SK-N-SH treated with all-trans-retinoic acid at 6 μM for 48 hours (cell line): Measurements from ENCODE around the gene ZNF764.

Source experiments
- ARNTL ChIP-seq: fragments of 450-650 bp; formaldehyde crosslinking; IDR thresholded peaks from 2 replicates; pipeline ENCODE4 v1.5.0; 2020; ENCODE audit warnings: low read depth, mild to moderate bottlenecking, moderate library complexity, borderline replicate concordance
- BACH2 ChIP-seq: fragments of 250-450 bp; sonication (Bioruptor Pico); IDR thresholded peaks from 2 replicates; pipeline ENCODE4 v1.9.0; 2021; ENCODE audit warnings: mild to moderate bottlenecking, borderline replicate concordance
- ESRRG ChIP-seq: fragments of 250-450 bp; sonication (Bioruptor Pico); IDR thresholded peaks from 2 replicates; pipeline ENCODE4 v1.6.1; 2021; ENCODE audit warnings: mild to moderate bottlenecking
- GLIS3 ChIP-seq: fragments of 250-450 bp; sonication (Bioruptor Pico); IDR thresholded peaks from 2 replicates; pipeline ENCODE4 v1.5.0; 2020; ENCODE audit warnings: mild to moderate bottlenecking, moderate library complexity
- ISL1 ChIP-seq: fragments of 250-450 bp; sonication (Bioruptor Pico); IDR thresholded peaks from 2 replicates; pipeline ENCODE4 v2.1.2; 2022; ENCODE audit warnings: mild to moderate bottlenecking, moderate library complexity
- TCF4 ChIP-seq: fragments of 250-450 bp; sonication (Bioruptor Pico); IDR thresholded peaks from 2 replicates; pipeline ENCODE4 v1.8.0; 2021; ENCODE audit warnings: mild to moderate bottlenecking, moderate library complexity, borderline replicate concordance
- ZFP3 ChIP-seq: fragments of 250-450 bp; sonication (Bioruptor Pico); IDR thresholded peaks from 2 replicates; pipeline ENCODE4 v1.5.0; 2020; ENCODE audit warnings: mild to moderate bottlenecking, moderate library complexity
- ZFP30 ChIP-seq: fragments of 450-650 bp; formaldehyde crosslinking; IDR thresholded peaks from 2 replicates; pipeline ENCODE4 v1.5.0; 2022; ENCODE audit warnings: mild to moderate bottlenecking, moderate library complexity
- ZNF565 ChIP-seq: fragments of 450-650 bp; formaldehyde crosslinking; conservative IDR thresholded peaks from 2 replicates; pipeline ENCODE4 v1.5.0; 2020; ENCODE audit warnings: low read depth, mild to moderate bottlenecking, moderate library complexity
- TF ChIP-seq, protein P1 (sequence below): fragments of 250-450 bp; sonication (Bioruptor Pico); IDR thresholded peaks from 2 replicates; pipeline ENCODE4 v1.8.0; 2020; ENCODE audit warnings: mild to moderate bottlenecking, moderate library complexity, borderline replicate concordance
- TF ChIP-seq, protein P2 (sequence below): fragments of 250-450 bp; sonication (Bioruptor Pico); IDR thresholded peaks from 2 replicates; pipeline ENCODE4 v1.5.1; 2020; ENCODE audit warnings: low read depth, mild to moderate bottlenecking, moderate library complexity

DNA sequence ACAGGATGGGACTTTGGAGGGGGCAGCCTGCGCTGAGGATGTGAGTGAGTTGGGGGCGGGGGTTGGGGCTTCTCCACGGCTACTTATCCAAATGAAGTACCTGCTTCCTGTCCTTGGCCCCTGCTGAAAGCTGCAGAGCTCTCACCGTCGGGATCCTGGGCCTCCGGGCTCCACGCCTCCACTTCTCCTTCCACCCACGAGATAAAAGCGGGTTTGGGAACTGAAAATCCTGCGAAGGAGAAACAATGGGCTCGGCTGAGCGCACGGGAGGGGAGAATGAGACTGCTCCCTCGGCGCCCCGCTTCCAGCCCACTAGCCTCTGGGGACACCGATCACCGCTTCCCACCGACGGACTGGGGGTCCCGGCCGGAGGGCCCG lies 26.8 kb upstream of the ZNF764 start:
- TF ChIP-seq, protein P1, sequence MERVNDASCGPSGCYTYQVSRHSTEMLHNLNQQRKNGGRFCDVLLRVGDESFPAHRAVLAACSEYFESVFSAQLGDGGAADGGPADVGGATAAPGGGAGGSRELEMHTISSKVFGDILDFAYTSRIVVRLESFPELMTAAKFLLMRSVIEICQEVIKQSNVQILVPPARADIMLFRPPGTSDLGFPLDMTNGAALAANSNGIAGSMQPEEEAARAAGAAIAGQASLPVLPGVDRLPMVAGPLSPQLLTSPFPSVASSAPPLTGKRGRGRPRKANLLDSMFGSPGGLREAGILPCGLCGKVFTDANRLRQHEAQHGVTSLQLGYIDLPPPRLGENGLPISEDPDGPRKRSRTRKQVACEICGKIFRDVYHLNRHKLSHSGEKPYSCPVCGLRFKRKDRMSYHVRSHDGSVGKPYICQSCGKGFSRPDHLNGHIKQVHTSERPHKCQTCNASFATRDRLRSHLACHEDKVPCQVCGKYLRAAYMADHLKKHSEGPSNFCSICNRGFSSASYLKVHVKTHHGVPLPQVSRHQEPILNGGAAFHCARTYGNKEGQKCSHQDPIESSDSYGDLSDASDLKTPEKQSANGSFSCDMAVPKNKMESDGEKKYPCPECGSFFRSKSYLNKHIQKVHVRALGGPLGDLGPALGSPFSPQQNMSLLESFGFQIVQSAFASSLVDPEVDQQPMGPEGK (CRISPR knock-in tag) = no peak
- TF ChIP-seq ZFP30 (CRISPR knock-in tag) (no peak), TCF4 (CRISPR knock-in tag) (no peak), GLIS3 (CRISPR knock-in tag) (no peak), ARNTL (no peak), ISL1 (CRISPR knock-in tag) (no peak), ZNF565 (CRISPR knock-in tag) (no peak), BACH2 (CRISPR knock-in tag) (no peak), ESRRG (CRISPR knock-in tag) (no peak), ZFP3 (no peak)
- TF ChIP-seq, protein P2, sequence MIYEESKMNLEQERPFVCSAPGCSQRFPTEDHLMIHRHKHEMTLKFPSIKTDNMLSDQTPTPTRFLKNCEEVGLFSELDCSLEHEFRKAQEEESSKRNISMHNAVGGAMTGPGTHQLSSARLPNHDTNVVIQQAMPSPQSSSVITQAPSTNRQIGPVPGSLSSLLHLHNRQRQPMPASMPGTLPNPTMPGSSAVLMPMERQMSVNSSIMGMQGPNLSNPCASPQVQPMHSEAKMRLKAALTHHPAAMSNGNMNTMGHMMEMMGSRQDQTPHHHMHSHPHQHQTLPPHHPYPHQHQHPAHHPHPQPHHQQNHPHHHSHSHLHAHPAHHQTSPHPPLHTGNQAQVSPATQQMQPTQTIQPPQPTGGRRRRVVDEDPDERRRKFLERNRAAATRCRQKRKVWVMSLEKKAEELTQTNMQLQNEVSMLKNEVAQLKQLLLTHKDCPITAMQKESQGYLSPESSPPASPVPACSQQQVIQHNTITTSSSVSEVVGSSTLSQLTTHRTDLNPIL = no peak
